HG03342 (cell line): ENCODE data around the gene PPM1M.
"Not testable (repeated sequence)": the region's sequence is repeated elsewhere in the genome, so short reads cannot be mapped to it uniquely, and the experiment has no call there.

ENCODE experiments used
- ATAC-seq: cut with Tn5 transposase; IDR thresholded peaks from one replicate; pipeline ENCODE4 v1.9.1; 2021; ENCODE audit warnings: mild to moderate bottlenecking, moderate library complexity; ENCODE audit not compliant: unreplicated experiment

PPM1M gene

GRCh38 chr3:52272172-52272571 lies 26.6 kb downstream of the PPM1M start:
- not testable (repeated sequence) for ATAC-seq

- ATAC-seq: no peak
Observed at GRCh38 chr3:52272831-52273230, 27.3 kb downstream of the PPM1M start.

- ATAC-seq: not testable (repeated sequence)
Observed at GRCh38 chr3:52274781-52275180, 29.2 kb downstream of the PPM1M start.

- ATAC-seq: no peak
Observed at GRCh38 chr3:52277071-52277964, 31.8 kb downstream of the PPM1M start.

GRCh38 chr3:52277972-52278509 lies 32.5 kb downstream of the PPM1M start:
- ATAC-seq: peak; percentile 48

GRCh38 chr3:52278510-52279069 lies 33.0 kb downstream of the PPM1M start, which contains the start of gene WDR82:
Gene WDR82 (minus strand): TSS chr3:52278649. CDS start chr3:52278361, 288 bp downstream.
- ATAC-seq: peak; percentile 77

- no peak for ATAC-seq
Observed at GRCh38 chr3:52279596-52279995, 34.0 kb downstream of the PPM1M start.

- ATAC-seq: no peak
Observed at GRCh38 chr3:52280050-52280461, 34.5 kb downstream of the PPM1M start.

- ATAC-seq: no peak
Observed at GRCh38 chr3:52281981-52282801, 36.6 kb downstream of the PPM1M start.

GRCh38 chr3:52283306-52283705 lies 37.7 kb downstream of the PPM1M start:
- no peak for ATAC-seq

GRCh38 chr3:52284051-52284450 lies 38.5 kb downstream of the PPM1M start:
- ATAC-seq: not testable (repeated sequence)

GRCh38 chr3:52286777-52287110 lies 41.2 kb downstream of the PPM1M start:
- no peak for ATAC-seq

- ATAC-seq: no peak
Observed at GRCh38 chr3:52288674-52289073, 43.1 kb downstream of the PPM1M start.

- no peak for ATAC-seq
Observed at GRCh38 chr3:52289338-52289746, 43.8 kb downstream of the PPM1M start.

- no peak for ATAC-seq
Observed at GRCh38 chr3:52289747-52290595, 44.4 kb downstream of the PPM1M start.

GRCh38 chr3:52290596-52291507 lies 45.3 kb downstream of the PPM1M start:
- no peak for ATAC-seq

- no peak for ATAC-seq
Observed at GRCh38 chr3:52291508-52292181, 46.1 kb downstream of the PPM1M start.

- no peak for ATAC-seq
Observed at GRCh38 chr3:52292247-52293065, 46.9 kb downstream of the PPM1M start.
